HepG2 (cell line): ENCODE measurements around the gene P3H4. TPM values are rescaled to one million over a fixed set of nuclear protein-coding genes. Genes with fewer than 3 reads are reported as not detected.

Experiments
- ARNT ChIP-seq: fragments of 450-650 bp; IDR thresholded peaks from 2 replicates; pipeline ENCODE4 v1.6.1; 2017
- CENPT ChIP-seq: sonication (generic); formaldehyde crosslinking; IDR thresholded peaks from 2 replicates; pipeline ENCODE4 v1.8.0; 2022; ENCODE audit warnings: low read depth, mild to moderate bottlenecking, moderate library complexity, missing genetic modification reagents
- DNMT1 ChIP-seq: sonication (generic); formaldehyde crosslinking; IDR thresholded peaks from 2 replicates; pipeline ENCODE4 v1.5.1; 2020; ENCODE audit warnings: mild to moderate bottlenecking, missing genetic modification reagents
- ETV6 ChIP-seq: sonication (generic); formaldehyde crosslinking; conservative IDR thresholded peaks from 2 replicates; pipeline ENCODE4 v1.4.0; 2020; ENCODE audit warnings: missing genetic modification reagents
- FOXK1 ChIP-seq: sonication (generic); formaldehyde crosslinking; IDR thresholded peaks from 2 replicates; pipeline ENCODE4 v1.4.0; 2020; ENCODE audit warnings: low read depth, missing genetic modification reagents, borderline replicate concordance
- HNF4G ChIP-seq, 2 experiments: sonication (generic) in 1 of 2; formaldehyde crosslinking in 1 of 2; IDR thresholded peaks; 2 replicates each; pipeline versions ENCODE4 v1.4.0 to v1.6.1; 2011 to 2020; ENCODE audit warnings: borderline replicate concordance in 2 of 2, low read depth in 2 of 2, mild to moderate bottlenecking in 2 of 2, low read length in 1 of 2, missing genetic modification reagents in 1 of 2, moderate library complexity in 1 of 2
- KAT7 ChIP-seq: IDR thresholded peaks from 2 replicates; pipeline ENCODE4 v1.6.1; 2018; ENCODE audit warnings: borderline replicate concordance, missing compliant biosample characterization
- LCORL ChIP-seq, 2 experiments: fragments of 450-650 bp in 1 of 2; sonication (generic) in 1 of 2; formaldehyde crosslinking in 1 of 2; IDR thresholded peaks; 2 replicates each; pipeline versions ENCODE4 v1.5.0 to v1.6.1; 2017 to 2020; ENCODE audit warnings: antibody characterized with exemption in 1 of 2, missing genetic modification reagents in 1 of 2
- NAIF1 ChIP-seq: sonication (generic); formaldehyde crosslinking; IDR thresholded peaks from 2 replicates; pipeline ENCODE4 v1.5.0; 2020; ENCODE audit warnings: mild to moderate bottlenecking, missing genetic modification reagents, borderline replicate concordance
- PHF20 ChIP-seq: sonication (generic); formaldehyde crosslinking; IDR thresholded peaks from 2 replicates; pipeline ENCODE4 v1.5.0; 2020; ENCODE audit warnings: mild to moderate bottlenecking, missing genetic modification reagents
- RARG ChIP-seq: sonication (generic); formaldehyde crosslinking; IDR thresholded peaks from 2 replicates; pipeline ENCODE4 v1.4.0; 2020; ENCODE audit warnings: low read depth, mild to moderate bottlenecking, missing genetic modification reagents
- REXO4 ChIP-seq: sonication (generic); formaldehyde crosslinking; IDR thresholded peaks from 2 replicates; pipeline ENCODE4 v1.8.0; 2022; ENCODE audit warnings: missing genetic modification reagents, mild to moderate bottlenecking, borderline replicate concordance
- SP1 ChIP-seq, 2 experiments: fragments of 450-650 bp in 1 of 2; sonication (generic) in 1 of 2; formaldehyde crosslinking in 1 of 2; IDR thresholded peaks; 2 replicates each; pipeline versions ENCODE4 v1.4.0 to v1.6.1; 2016 to 2020; ENCODE audit warnings: missing genetic modification reagents in 1 of 2
- SRSF9 ChIP-seq: fragments of 200-400 bp; formaldehyde crosslinking; IDR thresholded peaks from 2 replicates; pipeline ENCODE4 v1.6.1; 2018; ENCODE audit warnings: borderline replicate concordance, mild to moderate bottlenecking, low read depth, low read length; ENCODE audit not compliant: insufficient read depth, poor library complexity, severe bottlenecking
- TBX3 ChIP-seq: fragments of 450-650 bp; IDR thresholded peaks from 2 replicates; pipeline ENCODE4 v1.6.1; 2017; ENCODE audit warnings: antibody characterized with exemption, mild to moderate bottlenecking, inconsistent platforms, borderline replicate concordance
- YY1 ChIP-seq: IDR thresholded peaks from 2 replicates; pipeline ENCODE4 v1.6.1; 2011; ENCODE audit warnings: low read length, low read depth, moderate library complexity, mild to moderate bottlenecking; ENCODE audit not compliant: insufficient read depth, insufficient replicate concordance
- ZC3H4 ChIP-seq: sonication (generic); formaldehyde crosslinking; IDR thresholded peaks from 2 replicates; pipeline ENCODE4 v1.4.0; 2020; ENCODE audit warnings: missing genetic modification reagents, borderline replicate concordance
- ZEB1 ChIP-seq: IDR thresholded peaks from 2 replicates; pipeline ENCODE4 v1.6.1; 2012; ENCODE audit warnings: mild to moderate bottlenecking, low read depth, inconsistent platforms; ENCODE audit not compliant: insufficient replicate concordance
- ZNF143 ChIP-seq: sonication (generic); formaldehyde crosslinking; IDR thresholded peaks from 2 replicates; pipeline ENCODE4 v1.4.0; 2020; ENCODE audit warnings: missing genetic modification reagents
- ZNF451 ChIP-seq: sonication (generic); formaldehyde crosslinking; IDR thresholded peaks from 2 replicates; pipeline ENCODE4 v1.5.0; 2020; ENCODE audit warnings: mild to moderate bottlenecking, missing genetic modification reagents
- ZNF572 ChIP-seq: sonication (generic); formaldehyde crosslinking; IDR thresholded peaks from 2 replicates; pipeline ENCODE4 v1.5.1; 2020; ENCODE audit warnings: mild to moderate bottlenecking, missing genetic modification reagents
- ZSCAN9 ChIP-seq: IDR thresholded peaks from 2 replicates; pipeline ENCODE4 v1.6.1; 2016; ENCODE audit warnings: borderline replicate concordance
- polyA plus RNA-seq, 8 experiments: library from polyadenylated mRNA; depleted of rRNA in 3 of 8; stranded (reverse) in 7 of 8; unstranded in 1 of 8; fragments of >200 nt; fragmentation: Illumina TruSeq in 4 of 8; extraction: Trizol in 4 of 8; gene quantifications; 2 replicates each; pipeline versions ENCODE4 v1.2.1 to v1.2.3, GENCODE V29; 2011 to 2016; ENCODE audit warnings: low read depth in 4 of 8, missing spikeins in 1 of 8, mixed read lengths in 1 of 8; ENCODE audit not compliant: insufficient read depth in 1 of 8
- total RNA-seq, 5 experiments: library from RNA; depleted of rRNA; stranded (reverse); fragments of >200 nt; fragmentation: Illumina TruSeq; extraction: Trizol; gene quantifications; 2 replicates each; pipeline ENCODE4 v1.2.3, GENCODE V29; 2016; ENCODE audit warnings: low read depth in 1 of 5
- TF ChIP-seq, protein P1 (sequence below): sonication (generic); formaldehyde crosslinking; IDR thresholded peaks from 2 replicates; pipeline ENCODE4 v1.5.0; 2020; ENCODE audit warnings: mild to moderate bottlenecking, missing genetic modification reagents, borderline replicate concordance
- TF ChIP-seq, protein P2 (sequence below): IDR thresholded peaks from 2 replicates; pipeline ENCODE4 v1.6.1; 2016
- TF ChIP-seq, protein P3 (sequence below): sonication (generic); formaldehyde crosslinking; IDR thresholded peaks from 2 replicates; pipeline ENCODE4 v1.8.1; 2023; ENCODE audit warnings: mild to moderate bottlenecking, missing genetic modification reagents

The P3H4 gene
- total and polyA plus RNA-seq, 2 of the 13 experiments (the other 11 are each of a cell fraction or from before 2014, with no cell fraction given), result 37.1 to 50.6 TPM

DNA sequence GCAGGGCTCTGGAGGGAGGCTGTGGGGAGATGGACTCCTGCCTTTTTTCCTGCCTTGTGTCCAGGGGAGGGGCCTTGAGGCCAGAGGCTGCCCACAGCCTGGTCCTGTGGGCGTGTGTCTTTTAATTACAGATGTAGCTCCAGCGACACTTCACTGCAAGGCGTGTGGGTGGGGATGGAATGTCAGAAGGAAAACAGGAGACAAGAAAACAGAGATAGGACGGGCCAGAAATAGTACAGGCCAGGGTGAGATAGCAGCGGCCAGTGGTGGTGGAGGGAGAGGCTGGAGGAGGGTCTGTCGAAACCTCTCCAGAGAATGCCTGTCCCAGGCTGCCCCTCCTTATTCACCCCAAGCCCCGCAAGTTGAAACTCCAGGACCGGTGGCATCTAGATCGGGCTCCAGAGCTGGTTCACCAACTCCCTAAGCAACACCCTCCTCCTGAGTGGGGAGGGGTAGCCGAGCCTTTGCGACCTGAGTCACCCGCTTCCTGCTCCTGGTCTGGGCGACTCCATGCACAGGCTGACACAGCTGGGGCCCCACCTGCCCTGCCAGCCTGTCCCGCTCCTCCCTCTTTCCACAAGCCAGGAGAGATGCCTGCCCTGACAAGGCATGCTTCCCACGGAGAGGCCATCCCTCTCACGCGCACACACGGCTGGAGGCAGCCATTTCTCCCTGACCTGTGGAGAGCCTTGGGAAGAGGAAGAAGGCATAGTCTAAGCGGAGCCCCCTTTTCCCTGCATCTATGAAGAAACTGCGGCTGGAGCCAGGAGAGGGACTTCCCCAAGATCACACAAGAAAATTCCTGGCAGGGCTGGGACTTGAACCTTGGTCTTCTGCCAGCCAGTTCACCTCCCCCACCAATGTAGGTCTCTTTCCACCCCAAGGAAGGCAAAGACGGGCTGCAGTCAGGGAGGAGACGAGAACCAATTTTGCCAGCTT lies 18.6 kb downstream of the P3H4 start (continued):
- TF ChIP-seq ZEB1, result peak; percentile 53
- peak; percentile 50; the same call in 1 of the 2 replicates for TF ChIP-seq ZNF451 (CRISPR knock-in tag)
- no peak for TF ChIP-seq RARG (CRISPR knock-in tag)
- no peak for TF ChIP-seq ZNF572
- TF ChIP-seq SRSF9, result no peak
- no peak for TF ChIP-seq ZNF143 (CRISPR knock-in tag)
- TF ChIP-seq DNMT1 (CRISPR knock-in tag), result no peak; the same call in 1 of the 2 replicates
- TF ChIP-seq YY1, result peak; percentile 32
- TF ChIP-seq, protein P1, sequence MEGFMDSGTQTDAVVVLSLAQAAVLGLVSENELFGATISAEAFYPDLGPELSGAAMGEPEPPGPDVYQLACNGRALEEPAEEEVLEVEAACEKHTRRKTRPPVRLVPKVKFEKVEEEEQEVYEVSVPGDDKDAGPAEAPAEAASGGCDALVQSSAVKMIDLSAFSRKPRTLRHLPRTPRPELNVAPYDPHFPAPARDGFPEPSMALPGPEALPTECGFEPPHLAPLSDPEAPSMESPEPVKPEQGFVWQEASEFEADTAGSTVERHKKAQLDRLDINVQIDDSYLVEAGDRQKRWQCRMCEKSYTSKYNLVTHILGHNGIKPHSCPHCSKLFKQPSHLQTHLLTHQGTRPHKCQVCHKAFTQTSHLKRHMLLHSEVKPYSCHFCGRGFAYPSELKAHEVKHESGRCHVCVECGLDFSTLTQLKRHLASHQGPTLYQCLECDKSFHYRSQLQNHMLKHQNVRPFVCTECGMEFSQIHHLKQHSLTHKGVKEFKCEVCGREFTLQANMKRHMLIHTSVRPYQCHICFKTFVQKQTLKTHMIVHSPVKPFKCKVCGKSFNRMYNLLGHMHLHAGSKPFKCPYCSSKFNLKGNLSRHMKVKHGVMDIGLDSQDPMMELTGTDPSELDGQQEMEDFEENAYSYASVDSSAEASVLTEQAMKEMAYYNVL, result peak; percentile 29; the same call in 1 of the 2 replicates
- no peak for TF ChIP-seq CENPT
- no peak for TF ChIP-seq ETV6
- peak; percentile 62; the same call in 1 of the 2 replicates for TF ChIP-seq KAT7
- peak; percentile 45; the same call in 1 of the 2 replicates for TF ChIP-seq PHF20 (CRISPR knock-in tag)
- no peak for TF ChIP-seq ARNT
- no peak for TF ChIP-seq SP1 (IDR thresholded peaks at IDR 0.05)
- no peak for TF ChIP-seq SP1 (CRISPR knock-in tag; IDR thresholded peaks at IDR 0.05)
- TF ChIP-seq TBX3, result no peak
- TF ChIP-seq FOXK1 (CRISPR knock-in tag), result no peak
- TF ChIP-seq LCORL (IDR thresholded peaks at IDR 0.05), result no peak
- peak; percentile 56; the same call in 1 of the 2 replicates for TF ChIP-seq LCORL (CRISPR knock-in tag; IDR thresholded peaks at IDR 0.05)
- no peak for TF ChIP-seq ZSCAN9
- TF ChIP-seq, protein P2, sequence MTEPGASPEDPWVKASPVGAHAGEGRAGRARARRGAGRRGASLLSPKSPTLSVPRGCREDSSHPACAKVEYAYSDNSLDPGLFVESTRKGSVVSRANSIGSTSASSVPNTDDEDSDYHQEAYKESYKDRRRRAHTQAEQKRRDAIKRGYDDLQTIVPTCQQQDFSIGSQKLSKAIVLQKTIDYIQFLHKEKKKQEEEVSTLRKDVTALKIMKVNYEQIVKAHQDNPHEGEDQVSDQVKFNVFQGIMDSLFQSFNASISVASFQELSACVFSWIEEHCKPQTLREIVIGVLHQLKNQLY (CRISPR knock-in tag), result no peak
- TF ChIP-seq, protein P3, sequence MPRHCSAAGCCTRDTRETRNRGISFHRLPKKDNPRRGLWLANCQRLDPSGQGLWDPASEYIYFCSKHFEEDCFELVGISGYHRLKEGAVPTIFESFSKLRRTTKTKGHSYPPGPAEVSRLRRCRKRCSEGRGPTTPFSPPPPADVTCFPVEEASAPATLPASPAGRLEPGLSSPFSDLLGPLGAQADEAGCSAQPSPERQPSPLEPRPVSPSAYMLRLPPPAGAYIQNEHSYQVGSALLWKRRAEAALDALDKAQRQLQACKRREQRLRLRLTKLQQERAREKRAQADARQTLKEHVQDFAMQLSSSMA (CRISPR knock-in tag), result peak; percentile 44; the same call in 1 of the 2 replicates
- TF ChIP-seq REXO4 (CRISPR knock-in tag), result no peak
- peak; percentile 55; the same call in 1 of the 2 replicates for TF ChIP-seq ZC3H4 (CRISPR knock-in tag)
- TF ChIP-seq HNF4G (IDR thresholded peaks at IDR 0.05; ENCODE audit: borderline replicate concordance, low read depth, low read length), result no peak
- no peak; the same call in 1 of the 2 replicates for TF ChIP-seq HNF4G (CRISPR knock-in tag; IDR thresholded peaks at IDR 0.05; ENCODE audit: borderline replicate concordance, low read depth)
- TF ChIP-seq NAIF1 (CRISPR knock-in tag), result no peak
